CD8-positive, alpha-beta memory T cell (primary cell): ENCODE results near the gene YIF1A. TPM values are rescaled to one million over a fixed set of nuclear protein-coding genes. Genes with fewer than 3 reads are reported as not detected.
A peak's percentile ranks its signal among the peaks of the same experiment; 100 is the strongest.

Source experiments
- CTCF ChIA-PET: fragments of 350-600 bp; sonication (Branson Sonifier 250); formaldehyde crosslinking; loops from one replicate; lab custom pipeline; 2021; ENCODE audit warnings: antibody characterized with exemption; lab: Charles Lee
- POLR2A ChIA-PET: fragments of 350-600 bp; sonication (Branson Sonifier 250); formaldehyde crosslinking; loops from one replicate; lab custom pipeline; 2021; ENCODE audit warnings: antibody characterized with exemption; lab: Charles Lee
- DNase-seq, 5 donors: peaks; one replicate each; pipeline versions ENCODE4 v3.0.0 to v3.0.0-alpha.2; 2020 to 2022; ENCODE audit warnings: mixed read lengths in 1 of 5
- H3K27ac ChIP-seq: one replicate; pipeline ENCODE4 v1.7.0; 2013; ENCODE audit warnings: low read depth, mild to moderate bottlenecking, low read length, moderate library complexity
- H3K27me3 ChIP-seq: 2 replicates; pipeline ENCODE4 v1.7.0; 2013; ENCODE audit warnings: low read length, mild to moderate bottlenecking; ENCODE audit not compliant: insufficient read depth, poor library complexity, severe bottlenecking
- H3K36me3 ChIP-seq: 2 replicates; pipeline ENCODE4 v1.7.0; 2013; ENCODE audit warnings: mild to moderate bottlenecking, low read length, moderate library complexity; ENCODE audit not compliant: insufficient read depth
- H3K4me1 ChIP-seq: 2 replicates; pipeline ENCODE4 v1.7.0; 2013; ENCODE audit warnings: mild to moderate bottlenecking, low read length, moderate library complexity; ENCODE audit not compliant: insufficient read depth
- H3K4me3 ChIP-seq: 2 replicates; pipeline ENCODE4 v1.7.0; 2013; ENCODE audit warnings: mild to moderate bottlenecking, low read length
- H3K9me3 ChIP-seq: 2 replicates; pipeline ENCODE4 v1.7.0; 2013; ENCODE audit warnings: mild to moderate bottlenecking, low read length
- H3K27ac Mint-ChIP-seq, 8 donors: one replicate each; pipeline ENCODE4 v1.8.0; 2020 to 2021; ENCODE audit warnings: mixed read lengths in 8 of 8, mild to moderate bottlenecking in 6 of 8, inconsistent platforms in 3 of 8, moderate library complexity in 3 of 8
- H3K27me3 Mint-ChIP-seq, 2 donors: one replicate each; pipeline ENCODE4 v1.8.0; 2020 to 2021; ENCODE audit warnings: mixed read lengths in 2 of 2, mild to moderate bottlenecking in 1 of 2, moderate library complexity in 1 of 2
- H3K36me3 Mint-ChIP-seq, 3 donors: one replicate each; pipeline ENCODE4 v1.8.0; 2020 to 2021; ENCODE audit warnings: mixed read lengths in 3 of 3, inconsistent platforms in 1 of 3, mild to moderate bottlenecking in 1 of 3
- H3K4me1 Mint-ChIP-seq, 3 donors: one replicate each; pipeline ENCODE4 v1.8.0; 2020 to 2021; ENCODE audit warnings: mixed read lengths in 3 of 3, inconsistent platforms in 1 of 3, mild to moderate bottlenecking in 1 of 3
- H3K4me3 Mint-ChIP-seq, 7 donors: one replicate each; pipeline ENCODE4 v1.8.0; 2020 to 2021; ENCODE audit warnings: mixed read lengths in 7 of 7, mild to moderate bottlenecking in 6 of 7, moderate library complexity in 4 of 7, inconsistent platforms in 2 of 7
- H3K9me3 Mint-ChIP-seq, 5 donors: one replicate each; pipeline ENCODE4 v1.8.0; 2020 to 2022; ENCODE audit warnings: mixed read lengths in 5 of 5, mild to moderate bottlenecking in 3 of 5, moderate library complexity in 2 of 5, inconsistent platforms in 1 of 5
- polyA plus RNA-seq: library from polyadenylated mRNA; unstranded; fragments of 300-500 nt; fragmentation: Illumina TruSeq; gene quantifications from one replicate; pipeline ENCODE4 v1.2.3, GENCODE V29; 2021
- total RNA-seq, 2 experiments: library from RNA; stranded (reverse); gene quantifications; one replicate each; pipeline ENCODE4 v1.2.3, GENCODE V29; 2021

The YIF1A gene
- total RNA-seq (10 to 100 TPM; 96.5 to 97.3 TPM), polyA plus RNA-seq (61.7 TPM)

- peak within 1 kb of the TSS; percentile 84 to 96 (median 87) for H3K4me3 Mint-ChIP-seq
- H3K27me3 Mint-ChIP-seq, result peaks cover 11 to 20% of the 10 kb centered on the region in 2 donors
- Histone ChIP-seq H3K4me1 (peaks cover 28% of the 10 kb centered on the region), H3K9me3 (no peaks in the 10 kb centered on the region), H3K4me3 (peak within 1 kb of the TSS; percentile 73), H3K27me3 (peaks cover 15% of the 10 kb centered on the region), H3K36me3 (no peaks in the 10 kb centered on the region), H3K27ac (peak within 1 kb of the TSS; percentile 93)
- no peaks in the 10 kb centered on the region for H3K9me3 Mint-ChIP-seq
- ChIA-PET CTCF (interaction anchor here (0.7 to 5.3 kb wide), 9 partner anchors 9 to 404 kb away, joined by 3 to 39 read pairs (median 3); partner anchors contain the start of gene MRPL11), POLR2A (interaction anchor here (0.6 to 1.8 kb wide), 20 partner anchors 8 to 670 kb away, joined by 3 to 19 read pairs (median 4); partner anchors contain the start of genes B4GAT1, NPAS4, RAB1B and RBM4)
- peak; percentile 98 to 99 (median 98) for DNase-seq
- peaks cover 27 to 47% (median 35%) of the 10 kb centered on the region in 3 donors for H3K4me1 Mint-ChIP-seq
- peaks cover 0 to 12% (median 4%) of the 10 kb centered on the region in 3 donors for H3K36me3 Mint-ChIP-seq
- H3K27ac Mint-ChIP-seq, result peak within 1 kb of the TSS; percentile 82 to 97 (median 91)
These were observed at the start of gene YIF1A for GRCh38 chr11:66288671-66289547. YIF1A (minus strand) TSS chr11:66289143; CDS start chr11:66288985, 158 bp downstream.

- peak overlapping the region; percentile 70 to 96 (median 80) for H3K27ac Mint-ChIP-seq
- Histone ChIP-seq H3K36me3 (peaks cover 31% of the 10 kb centered on the region), H3K27ac (no peak overlapping the region), H3K9me3 (no peaks in the 10 kb centered on the region), H3K4me3 (no peak overlapping the region), H3K27me3 (no peaks in the 10 kb centered on the region), H3K4me1 (peaks cover 18% of the 10 kb centered on the region)
- peak in 1 of 5 donors; percentile 42 for DNase-seq
- H3K4me3 Mint-ChIP-seq, result peak overlapping the region in 6 of 7 donors; percentile 65 to 87 (median 78)
- CTCF ChIA-PET, result interaction anchor here (1.3 to 8.6 kb wide), 4 partner anchors 8 to 52 kb away, joined by 4 to 72 read pairs (median 26); no protein-coding TSS in a partner anchor
- H3K4me1 Mint-ChIP-seq, result peaks cover 17 to 33% (median 21%) of the 10 kb centered on the region in 3 donors
- peaks cover 0 to 65% (median 11%) of the 10 kb centered on the region in 3 donors for H3K36me3 Mint-ChIP-seq
- H3K27me3 Mint-ChIP-seq, result peaks cover 0 to 1% of the 10 kb centered on the region in 2 donors
- H3K9me3 Mint-ChIP-seq, result no peaks in the 10 kb centered on the region
- POLR2A ChIA-PET, result interaction anchor here (1.4 to 1.7 kb wide), 2 partner anchors 20 to 25 kb away, joined by 4 to 5 read pairs; no protein-coding TSS in a partner anchor
These were observed 48.4 kb upstream of the YIF1A start for GRCh38 chr11:66337103-66337899.

- peaks cover 0 to 57% (median 7%) of the 10 kb centered on the region in 3 donors for H3K36me3 Mint-ChIP-seq
- H3K4me1 Mint-ChIP-seq, result peaks cover 12 to 30% (median 18%) of the 10 kb centered on the region in 3 donors
- Histone ChIP-seq H3K4me3 (peak within 1 kb of the TSS; percentile 39), H3K27me3 (no peaks in the 10 kb centered on the region), H3K27ac (peak within 1 kb of the TSS; percentile 6), H3K36me3 (peaks cover 26% of the 10 kb centered on the region), H3K9me3 (no peaks in the 10 kb centered on the region), H3K4me1 (peaks cover 18% of the 10 kb centered on the region)
- H3K27ac Mint-ChIP-seq, result peak within 1 kb of the TSS; percentile 70 to 96 (median 82)
- ChIA-PET CTCF (interaction anchor here (1.3 to 4.6 kb wide), 3 partner anchors 9 to 53 kb away, joined by 4 to 45 read pairs (median 17); no protein-coding TSS in a partner anchor), POLR2A (interaction anchor here (0.6 to 2.3 kb wide), 3 partner anchors 19 to 59 kb away, joined by 3 to 12 read pairs (median 4); no protein-coding TSS in a partner anchor)
- peak within 1 kb of the TSS; percentile 65 to 87 (median 78) for H3K4me3 Mint-ChIP-seq
- H3K27me3 Mint-ChIP-seq, result peaks cover 0 to 1% of the 10 kb centered on the region in 2 donors
- H3K9me3 Mint-ChIP-seq, result no peaks in the 10 kb centered on the region
- DNase-seq, result peak; percentile 24 to 75 (median 57)
These were observed 47.5 kb upstream of the YIF1A start, which contains the start of gene RIN1 for GRCh38 chr11:66336234-66337102. RIN1 (minus strand) TSS chr11:66336434; CDS start chr11:66336402, 32 bp downstream.

- no peaks in the 10 kb centered on the region for H3K27me3 ChIP-seq
- H3K36me3 ChIP-seq, result peaks cover 18% of the 10 kb centered on the region
- no peaks in the 10 kb centered on the region for H3K9me3 ChIP-seq
- peak overlapping the region; percentile 6 for H3K27ac ChIP-seq
- Mint-ChIP-seq H3K4me3 (peak overlapping the region; percentile 65 to 85 (median 78)), H3K27me3 (peaks cover 0 to 1% of the 10 kb centered on the region in 2 donors), H3K9me3 (no peaks in the 10 kb centered on the region), H3K36me3 (peaks cover 0 to 49% (median 5%) of the 10 kb centered on the region in 3 donors), H3K4me1 (peaks cover 11 to 27% (median 16%) of the 10 kb centered on the region in 3 donors), H3K27ac (peak overlapping the region in 4 of 8 donors; percentile 11 to 86 (median 70))
- peak overlapping the region; percentile 39 for H3K4me3 ChIP-seq
- ChIA-PET POLR2A (interaction anchor here (0.6 to 2.3 kb wide), 3 partner anchors 18 to 60 kb away, joined by 3 to 12 read pairs (median 4); no protein-coding TSS in a partner anchor), CTCF (interaction anchor here (0.9 to 4.6 kb wide), 4 partner anchors 10 to 103 kb away, joined by 3 to 45 read pairs (median 10); partner anchors contain the start of gene MRPL11)
- peaks cover 18% of the 10 kb centered on the region for H3K4me1 ChIP-seq
- peak in 1 of 5 donors; percentile 42 for DNase-seq
These were observed 46.7 kb upstream of the YIF1A start for GRCh38 chr11:66335531-66336233.

- Histone ChIP-seq H3K27me3 (no peaks in the 10 kb centered on the region), H3K4me1 (peaks cover 18% of the 10 kb centered on the region), H3K27ac (no peak overlapping the region), H3K4me3 (no peak overlapping the region), H3K9me3 (no peaks in the 10 kb centered on the region), H3K36me3 (peaks cover 10% of the 10 kb centered on the region)
- ChIA-PET CTCF (interaction anchor here (0.9 to 4.6 kb wide), 3 partner anchors 23 to 104 kb away, joined by 3 to 45 read pairs (median 17); partner anchors contain the start of gene MRPL11), POLR2A (interaction anchor here (1.2 to 2.3 kb wide), 3 partner anchors 17 to 23 kb away, joined by 3 to 12 read pairs (median 4); no protein-coding TSS in a partner anchor)
- Mint-ChIP-seq H3K36me3 (peaks cover 0 to 41% (median 5%) of the 10 kb centered on the region in 3 donors), H3K27me3 (peaks cover 0 to 1% of the 10 kb centered on the region in 2 donors), H3K4me1 (peaks cover 11 to 27% (median 16%) of the 10 kb centered on the region in 3 donors), H3K4me3 (peak overlapping the region in 4 of 7 donors; percentile 43 to 85 (median 78)), H3K9me3 (no peaks in the 10 kb centered on the region), H3K27ac (peak overlapping the region in 3 of 8 donors; percentile 11 to 56 (median 26))
- DNase-seq, result peak in 1 of 5 donors; percentile 46
These were observed 45.9 kb upstream of the YIF1A start for GRCh38 chr11:66334605-66335442.
